GM19328 (cell line): Measurements from ENCODE around the gene C19orf73.
"Not testable (repeated sequence)": the region's sequence is repeated elsewhere in the genome, so short reads cannot be mapped to it uniquely, and the experiment has no call there.

ENCODE experiments used
- ATAC-seq: cut with Tn5 transposase; IDR thresholded peaks from one replicate; pipeline ENCODE4 v1.9.1; 2021; ENCODE audit warnings: mild to moderate bottlenecking, moderate library complexity; ENCODE audit not compliant: unreplicated experiment

The C19orf73 gene

DNA sequence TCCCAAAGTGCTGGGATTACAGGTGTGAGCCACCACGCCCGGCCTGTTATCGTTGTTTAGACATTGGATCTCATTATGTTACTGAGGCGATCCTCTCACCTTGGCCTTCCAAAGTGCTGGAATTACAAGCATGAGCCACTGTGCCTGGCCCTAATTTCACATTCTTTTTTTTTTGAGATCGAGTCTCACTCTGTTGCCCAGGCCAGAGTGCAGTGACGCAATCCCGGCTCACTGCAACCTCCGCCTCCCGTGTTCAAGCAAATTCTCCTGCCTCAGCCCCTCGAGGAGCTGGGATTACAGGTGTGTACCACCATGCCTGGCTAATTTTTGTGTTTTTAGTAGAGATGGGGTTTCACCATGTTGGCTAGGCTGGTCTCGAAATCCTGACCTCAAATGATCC is 4.3 kb upstream of the C19orf73 start:
- not testable (repeated sequence) for ATAC-seq

DNA sequence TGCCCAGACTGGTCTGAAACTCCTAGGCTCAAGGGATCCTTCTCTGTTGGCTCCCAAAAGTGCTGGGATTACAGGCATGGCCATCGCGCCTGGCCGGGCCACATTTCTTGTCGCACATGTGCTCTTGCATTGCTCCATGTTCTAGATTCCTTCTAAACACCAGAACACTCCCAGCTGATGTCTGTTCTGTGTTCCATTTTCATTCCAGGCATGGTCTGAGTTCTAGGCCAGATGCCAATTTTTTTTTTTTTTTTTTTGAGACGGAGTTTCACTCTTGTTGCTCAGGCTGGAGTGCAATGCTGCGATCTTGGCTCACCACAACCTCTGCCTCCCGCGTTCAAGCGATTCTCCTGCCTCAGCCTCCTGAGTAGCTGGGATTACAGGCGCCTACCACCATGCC is 2.9 kb upstream of the C19orf73 start:
- not testable (repeated sequence) for ATAC-seq

DNA sequence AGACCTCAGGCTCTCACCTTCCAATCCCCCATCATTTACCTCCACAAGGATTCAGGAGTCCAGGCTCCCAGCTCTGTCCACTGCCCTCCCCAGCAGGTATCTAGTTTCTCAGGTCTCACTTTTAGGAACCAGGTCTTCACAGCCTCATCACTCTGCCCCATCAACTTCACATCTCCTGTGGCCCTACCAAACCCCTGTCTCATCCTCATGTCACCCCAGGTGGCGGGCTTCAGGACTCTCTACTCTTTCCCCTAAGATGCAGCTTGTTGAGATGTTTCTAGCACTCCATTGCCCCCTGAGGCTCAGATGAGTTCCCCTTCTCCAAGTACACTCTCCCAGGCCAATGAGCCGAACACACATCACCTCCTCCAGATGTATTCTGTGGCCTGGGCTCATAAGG is 1.9 kb upstream of the C19orf73 start:
- ATAC-seq = no peak

DNA sequence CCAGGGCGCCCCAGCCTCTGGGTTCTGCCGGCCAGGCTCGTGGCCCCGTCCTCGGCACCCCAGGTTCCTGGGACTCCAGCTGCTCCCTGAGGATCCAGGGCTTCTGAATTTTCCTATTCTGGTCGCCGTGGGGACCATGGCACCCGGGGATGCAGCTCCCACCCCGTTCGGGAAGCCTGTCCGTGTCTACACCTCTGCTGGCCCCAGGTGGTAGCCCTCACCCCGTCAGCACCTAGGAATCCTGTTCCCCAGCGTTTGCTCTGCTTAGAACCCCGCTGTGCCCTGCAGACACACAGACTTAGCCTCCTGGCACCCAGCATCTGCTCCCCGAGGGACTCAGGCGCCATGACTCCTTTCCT is 1.4 kb upstream of the C19orf73 start:
- no peak for ATAC-seq

DNA sequence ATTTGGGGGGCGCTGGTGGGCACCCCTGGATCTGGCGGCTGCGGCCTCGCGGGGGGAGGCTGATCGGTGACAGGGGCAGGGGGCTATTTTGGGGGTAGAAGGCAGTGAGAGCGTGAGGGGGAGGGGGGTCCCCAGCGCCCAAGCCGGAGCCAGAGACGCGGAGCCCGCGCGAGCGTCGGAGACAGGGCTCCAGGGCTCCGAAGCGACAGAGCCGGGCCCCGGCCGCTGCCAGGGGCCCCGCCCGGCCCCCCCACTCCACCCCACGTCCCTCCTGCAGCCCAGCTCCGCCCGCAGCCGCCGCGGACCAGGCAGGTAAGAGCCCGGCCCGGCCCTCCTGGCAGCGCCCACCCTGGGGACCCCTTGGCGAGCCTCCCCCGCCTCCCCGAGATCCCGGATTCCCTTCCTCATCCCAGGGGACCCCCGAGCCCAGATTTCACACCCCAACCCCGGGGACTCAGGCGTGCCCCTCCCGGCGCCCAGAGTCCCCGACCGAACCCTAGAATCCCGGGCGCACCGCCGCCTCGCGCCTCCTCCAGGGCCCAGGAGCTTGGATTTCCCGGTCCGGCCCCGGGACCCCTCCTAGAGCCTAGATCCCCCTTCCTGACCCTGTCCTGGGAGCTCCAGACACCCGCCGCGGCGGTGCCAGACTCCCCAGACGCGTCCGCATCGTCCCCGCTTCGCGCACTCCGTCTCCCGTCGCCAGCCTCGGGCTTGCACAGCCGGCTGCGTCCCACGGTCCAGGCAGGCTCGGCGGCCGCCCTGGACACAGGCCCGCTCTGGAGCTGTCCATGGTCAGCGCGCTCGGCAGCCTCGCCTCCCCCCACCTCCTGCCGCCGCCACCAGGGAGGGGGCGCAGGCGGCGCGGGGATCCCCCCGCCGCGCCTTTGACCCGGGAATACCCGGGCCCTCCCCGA is 725 bp upstream of the C19orf73 start, which contains the start of gene PPFIA3:
TSS of gene PPFIA3 (plus strand) at position 134 of the 914 bp plus-strand sequence. CDS start 8,330 bp downstream, outside the sequence.
- no peak for ATAC-seq

DNA sequence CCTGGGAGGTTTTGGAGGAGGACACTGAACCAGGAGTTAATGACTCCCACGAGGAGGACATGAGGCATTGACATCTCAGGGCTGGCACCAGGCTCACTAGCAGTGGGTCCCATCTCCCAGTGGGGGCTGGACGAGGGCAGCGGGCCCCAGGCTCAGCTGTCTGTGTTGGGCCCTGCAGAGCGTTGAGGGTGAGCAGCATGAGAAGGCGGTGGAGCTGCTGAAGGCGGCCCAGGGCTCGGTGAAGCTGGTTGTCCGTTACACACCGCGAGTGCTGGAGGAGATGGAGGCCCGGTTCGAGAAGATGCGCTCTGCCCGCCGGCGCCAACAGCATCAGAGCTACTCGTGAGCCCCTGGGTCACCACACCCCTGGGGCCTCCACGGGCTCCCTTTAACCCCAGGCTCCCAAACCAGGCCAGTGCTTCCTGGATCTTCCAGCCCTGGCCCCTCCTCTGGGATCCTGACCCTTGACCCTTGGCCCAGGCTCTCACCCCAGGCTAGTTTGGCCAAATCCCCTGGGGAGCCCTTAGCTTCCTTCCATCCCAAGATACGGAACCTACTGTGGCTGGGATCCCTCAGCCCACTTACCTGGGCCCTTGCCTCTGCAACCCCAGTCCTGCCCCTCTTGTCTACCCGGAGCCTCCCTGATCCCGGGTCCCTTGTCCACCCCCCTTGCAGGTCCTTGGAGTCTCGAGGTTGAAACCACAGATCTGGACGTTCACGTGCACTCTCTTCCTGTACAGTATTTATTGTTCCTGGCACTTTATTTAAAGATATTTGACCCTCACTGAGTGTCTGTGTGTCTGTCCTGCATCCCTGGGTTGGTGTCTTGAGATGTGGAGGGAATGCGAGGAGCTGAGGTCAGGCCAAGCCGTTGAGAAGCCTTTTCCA is 1.0 kb downstream of the C19orf73 start:
- no peak for ATAC-seq

DNA sequence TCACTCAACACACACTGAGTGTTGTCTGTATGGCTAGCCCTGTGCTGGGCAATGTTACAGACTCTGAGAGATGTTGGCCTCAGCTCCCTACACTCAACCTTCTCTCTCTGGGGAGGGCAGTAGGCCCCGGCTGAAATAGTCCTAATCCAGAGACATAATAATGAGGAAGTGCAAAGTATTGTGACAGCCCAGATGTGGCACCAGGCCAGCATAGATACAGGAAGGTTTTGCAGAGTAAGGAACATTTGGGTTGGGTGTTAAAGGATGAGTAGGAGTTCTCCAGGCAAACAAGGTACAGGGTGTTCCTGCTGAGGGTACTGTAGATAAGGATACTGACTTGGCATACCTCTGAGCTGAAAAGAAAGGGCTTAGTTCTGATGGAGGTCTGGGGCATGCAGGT is 2.4 kb downstream of the C19orf73 start:
- ATAC-seq = no peak

DNA sequence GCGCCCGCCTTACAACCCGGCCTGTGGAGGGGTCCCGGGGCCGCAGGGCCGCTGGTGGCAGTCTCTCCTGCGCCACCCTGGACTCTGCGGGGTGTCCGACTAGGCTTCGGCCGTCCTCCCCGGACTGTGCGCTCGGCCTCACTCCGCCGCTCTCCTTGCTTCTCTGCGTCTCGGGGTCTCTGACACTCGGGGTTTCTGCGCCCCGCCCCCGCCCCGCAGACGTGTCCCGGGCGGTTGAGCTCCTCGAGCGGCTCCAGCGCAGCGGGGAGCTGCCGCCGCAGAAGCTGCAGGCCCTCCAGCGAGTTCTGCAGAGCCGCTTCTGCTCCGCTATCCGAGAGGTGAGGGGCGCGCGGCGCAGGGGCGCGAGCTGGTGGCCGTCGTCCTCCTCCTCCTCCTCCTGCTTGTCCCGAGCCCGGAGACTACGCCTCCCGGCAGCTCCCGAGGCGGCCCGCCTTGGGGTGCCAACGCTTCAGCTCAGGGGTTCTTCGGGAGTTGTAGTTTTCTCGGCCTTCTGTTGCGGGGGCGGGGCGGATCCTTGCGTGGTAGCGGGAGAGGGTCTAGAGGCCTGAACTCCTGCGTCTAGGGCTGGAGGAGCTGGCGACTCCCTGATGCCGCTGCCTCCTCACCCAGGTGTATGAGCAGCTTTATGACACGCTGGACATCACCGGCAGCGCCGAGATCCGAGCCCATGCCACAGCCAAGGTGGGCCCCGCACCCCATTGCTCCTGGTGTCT is 4.1 kb downstream of the C19orf73 start:
- no peak for ATAC-seq

DNA sequence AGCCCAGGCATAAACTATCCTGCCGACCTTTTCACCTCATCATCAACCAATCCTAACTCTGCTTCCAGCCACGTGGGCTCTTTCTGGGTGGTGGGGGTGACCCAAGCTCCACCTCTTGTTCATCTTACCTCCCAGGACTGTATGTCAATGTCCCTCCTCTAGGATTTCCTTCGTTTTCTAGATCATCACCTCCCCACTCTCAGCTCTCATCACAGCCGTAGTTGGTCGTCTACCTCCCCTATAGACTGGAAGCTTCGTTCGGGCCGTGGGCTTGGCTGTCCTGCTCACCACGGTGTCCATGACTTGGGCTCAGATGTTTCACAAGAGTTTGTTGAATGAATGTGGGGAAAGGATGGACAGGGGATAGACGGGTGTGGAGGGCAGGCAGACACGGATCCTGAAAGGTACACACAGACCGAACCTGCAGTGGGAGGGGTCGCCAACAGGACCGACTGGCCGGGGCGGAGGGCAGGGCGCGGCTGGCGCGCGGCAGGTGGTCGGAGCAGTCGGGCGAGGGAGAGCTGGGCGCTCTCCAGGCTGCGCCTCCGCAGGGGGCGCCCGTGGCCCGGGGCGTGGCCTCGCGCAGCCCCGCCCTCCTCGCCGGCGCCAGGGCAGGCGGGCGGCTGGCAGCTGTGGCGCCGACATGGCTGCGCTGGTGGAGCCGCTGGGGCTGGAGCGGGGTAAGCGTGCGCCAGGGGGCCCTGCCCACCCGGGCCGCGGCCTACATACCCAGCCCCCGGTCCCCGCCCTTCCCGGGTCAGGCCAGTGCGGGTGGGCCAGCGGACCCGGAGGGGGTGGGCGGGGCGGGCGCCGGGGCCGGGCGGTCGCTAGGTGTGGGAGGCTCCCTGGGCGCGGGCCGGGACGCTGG is 4.9 kb downstream of the C19orf73 start, which contains the start of gene LIN7B:
TSS of gene LIN7B (plus strand) at position 609 of the 868 bp plus-strand sequence. CDS start at position 644, 35 bp downstream.
- ATAC-seq = peak; percentile 43

DNA sequence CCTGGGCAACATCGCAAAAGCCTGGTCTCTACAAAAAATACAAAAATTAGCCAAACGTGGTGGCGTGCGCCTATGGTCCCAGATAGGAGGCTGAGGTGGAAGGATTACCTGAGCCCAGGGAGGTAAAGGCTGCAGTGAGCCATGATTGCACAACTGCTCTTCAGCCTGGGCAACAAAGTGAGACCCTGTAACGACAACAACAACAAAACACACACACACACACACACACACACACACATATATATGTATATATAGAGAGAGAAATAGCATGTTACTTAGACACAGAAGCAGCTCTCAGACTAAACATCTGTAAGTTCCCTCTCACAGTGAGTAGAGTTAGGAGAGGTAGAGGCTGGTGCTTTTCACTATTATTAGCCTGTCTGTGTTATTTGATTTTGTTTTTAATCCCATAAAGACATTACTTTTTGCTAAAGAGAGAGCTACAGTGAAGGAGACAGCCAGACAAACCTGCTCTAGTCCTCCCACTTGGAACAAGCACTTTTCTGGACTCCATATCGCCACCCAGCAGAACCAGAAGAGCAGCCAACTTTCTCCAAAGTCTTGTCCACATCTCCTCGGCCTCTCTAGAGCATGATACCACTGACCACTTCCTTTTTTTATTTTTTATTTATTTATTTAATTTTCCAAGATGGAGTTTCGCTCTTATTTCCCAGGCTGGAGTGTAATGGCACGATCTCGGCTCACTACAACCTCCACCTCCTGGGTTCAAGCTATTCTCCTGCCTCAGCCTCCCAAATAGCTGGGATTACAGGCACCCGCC is 7.5 kb downstream of the C19orf73 start:
- no peak for ATAC-seq

DNA sequence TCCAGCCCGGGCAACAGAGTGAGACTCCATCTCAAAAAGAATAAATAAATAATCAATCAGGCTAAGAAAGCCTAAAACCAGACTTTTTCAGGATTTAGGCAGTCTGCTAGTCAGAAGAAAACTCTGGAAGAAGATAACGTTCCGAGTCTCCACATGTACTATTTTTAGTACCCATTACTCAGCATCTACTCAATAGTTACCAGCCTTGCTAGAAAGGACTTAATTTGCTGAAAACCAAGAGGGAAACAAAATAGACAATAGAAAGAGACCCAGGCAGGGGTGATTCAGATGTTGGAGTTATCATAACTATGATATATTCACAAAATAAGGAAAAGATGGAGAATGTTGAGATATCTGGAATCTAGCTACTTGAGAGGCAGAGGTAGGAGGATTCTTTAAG is 8.4 kb downstream of the C19orf73 start:
- no peak for ATAC-seq

DNA sequence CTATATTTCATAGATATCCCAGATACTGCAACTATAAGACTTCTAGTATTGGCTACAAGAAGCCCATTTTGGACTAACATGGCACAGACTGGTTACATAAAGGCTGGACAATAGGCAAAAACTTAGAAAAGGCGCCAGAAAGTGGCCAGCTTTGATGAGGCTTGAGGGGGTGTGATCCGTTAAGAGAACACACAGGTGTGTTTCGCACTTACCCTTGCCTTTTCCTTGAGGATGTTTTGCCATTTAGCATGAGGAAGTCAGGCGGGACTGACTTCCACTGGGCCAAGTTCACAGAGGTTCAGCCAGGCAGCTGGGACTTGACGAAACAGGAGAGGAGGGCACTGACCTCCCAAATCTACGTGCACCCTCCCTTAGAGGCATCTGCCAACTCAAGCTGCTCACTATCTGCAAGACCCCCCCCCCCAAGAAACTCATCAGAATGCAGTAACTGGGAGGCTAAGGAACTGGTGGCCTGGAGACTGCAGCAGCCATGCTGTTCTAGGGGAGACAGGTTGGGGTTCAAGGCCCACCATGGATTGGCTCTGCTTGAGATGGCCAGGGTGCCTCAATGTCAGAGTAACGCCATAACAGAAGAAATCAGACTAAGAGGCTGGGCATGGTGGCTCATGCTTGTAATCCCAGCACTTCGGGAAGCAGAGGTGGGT is 9.2 kb downstream of the C19orf73 start:
- no peak for ATAC-seq

DNA sequence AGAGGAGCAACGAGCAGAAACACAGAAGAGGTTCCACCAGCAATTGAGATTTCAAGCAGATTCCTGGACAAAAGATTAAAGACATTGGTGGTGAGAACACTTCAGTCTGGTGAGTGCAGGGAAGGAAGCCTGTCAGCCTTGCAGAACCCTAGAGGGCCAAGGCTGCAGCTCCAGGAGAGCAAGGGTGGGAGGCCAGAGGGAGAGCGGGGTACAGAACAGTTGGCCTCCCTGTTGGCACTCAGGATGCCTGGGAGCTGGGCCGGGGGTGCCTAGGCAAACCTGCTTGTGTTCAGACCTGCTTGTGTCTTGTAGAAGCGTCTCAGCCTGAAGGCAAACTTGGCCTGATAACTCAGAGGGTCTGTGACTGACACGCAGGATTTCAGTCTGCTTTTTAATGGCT is 9.9 kb downstream of the C19orf73 start:
- ATAC-seq = no peak

DNA sequence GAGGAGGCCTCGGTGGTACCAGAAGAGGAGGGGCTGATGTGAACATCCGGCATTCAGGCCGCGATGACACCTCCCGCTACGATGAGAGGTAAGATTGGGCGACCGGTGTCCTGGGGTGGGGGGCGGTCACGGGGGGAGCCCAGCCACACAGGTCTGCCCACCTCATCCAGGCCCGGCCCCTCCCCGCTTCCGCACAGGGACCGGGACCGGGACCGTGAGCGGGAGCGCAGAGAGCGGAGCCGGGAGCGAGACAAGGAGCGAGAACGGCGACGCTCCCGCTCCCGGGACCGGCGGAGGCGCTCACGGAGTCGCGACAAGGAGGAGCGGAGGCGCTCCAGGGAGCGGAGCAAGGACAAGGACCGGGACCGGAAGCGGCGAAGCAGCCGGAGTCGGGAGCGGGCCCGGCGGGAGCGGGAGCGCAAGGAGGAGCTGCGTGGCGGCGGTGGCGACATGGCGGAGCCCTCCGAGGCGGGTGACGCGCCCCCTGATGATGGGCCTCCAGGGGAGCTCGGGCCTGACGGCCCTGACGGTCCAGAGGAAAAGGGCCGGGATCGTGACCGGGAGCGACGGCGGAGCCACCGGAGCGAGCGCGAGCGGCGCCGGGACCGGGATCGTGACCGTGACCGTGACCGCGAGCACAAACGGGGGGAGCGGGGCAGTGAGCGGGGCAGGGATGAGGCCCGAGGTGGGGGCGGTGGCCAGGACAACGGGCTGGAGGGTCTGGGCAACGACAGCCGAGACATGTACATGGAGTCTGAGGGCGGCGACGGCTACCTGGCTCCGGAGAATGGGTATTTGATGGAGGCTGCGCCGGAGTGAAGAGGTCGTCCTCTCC is 11.1 kb downstream of the C19orf73 start:
- ATAC-seq = no peak

DNA sequence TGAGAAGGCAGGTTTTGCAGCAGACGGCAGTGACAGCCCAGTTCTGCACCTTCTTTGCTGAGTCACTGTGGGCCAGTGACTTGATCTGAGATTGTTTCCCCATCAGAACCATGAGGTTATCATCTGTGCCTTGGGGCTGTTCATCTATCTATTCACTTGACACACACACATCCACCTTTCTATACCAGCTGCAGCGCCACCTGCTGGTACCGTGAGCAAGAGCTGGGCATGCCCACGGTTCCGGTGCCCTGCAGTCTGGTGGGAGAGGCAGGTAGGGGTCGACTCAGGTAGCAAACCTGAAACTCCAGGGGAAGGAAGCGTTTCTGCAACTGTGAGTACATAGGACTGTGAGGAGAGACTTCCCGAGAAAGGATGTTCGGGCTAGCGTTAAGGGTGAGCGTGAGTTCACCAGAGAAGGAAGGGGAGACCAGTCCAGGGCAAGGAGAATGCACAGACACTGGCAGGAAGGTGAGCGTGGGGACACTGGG is 12.3 kb downstream of the C19orf73 start:
- ATAC-seq = no peak

DNA sequence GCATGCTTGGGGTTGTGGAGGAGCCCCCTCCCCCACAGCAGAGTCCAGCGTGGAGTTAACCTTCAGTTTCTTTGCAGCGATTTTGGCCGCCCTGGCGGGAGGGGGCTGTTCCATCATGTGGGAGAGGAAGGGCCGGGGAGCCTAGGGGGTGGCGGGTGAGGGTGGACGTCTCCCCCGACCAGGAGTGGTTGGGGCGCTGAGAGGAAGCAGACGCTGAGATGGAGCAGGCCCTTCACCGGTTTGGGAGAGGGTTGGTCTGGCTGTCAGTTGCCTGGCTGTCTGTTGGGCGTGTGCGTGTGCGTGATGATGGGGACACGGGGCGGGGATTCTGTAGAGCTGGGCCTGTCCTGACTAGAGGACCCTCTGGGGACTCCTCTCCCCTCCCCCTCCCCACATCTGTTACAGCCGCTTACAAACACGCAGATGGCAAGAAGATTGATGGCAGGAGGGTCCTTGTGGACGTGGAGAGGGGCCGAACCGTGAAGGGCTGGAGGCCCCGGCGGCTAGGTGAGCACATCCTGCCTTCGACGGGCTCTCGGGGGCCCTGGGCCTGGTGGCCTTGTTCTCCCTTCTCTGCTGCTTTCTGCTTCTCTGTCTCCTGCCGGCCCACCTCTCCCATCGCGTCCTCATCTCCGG is 14.6 kb downstream of the C19orf73 start:
- no peak for ATAC-seq
